ENCODE data around the gene FBXL19.

FBXL19 gene

GRCh38 chr16:30912794-30913412 is 10.5 kb upstream of the FBXL19 start:
- Mint-ChIP-seq H3K27me3 (ENCODE audit: low read depth) (no peaks in the 10 kb centered on the region), H3K36me3 (ENCODE audit: low read depth) (no peaks in the 10 kb centered on the region), H3K9me3 (no peaks in the 10 kb centered on the region), H3K27ac (no peak overlapping the region), H3K4me1 (no peaks in the 10 kb centered on the region), H3K4me3 (no peak overlapping the region)
- TF ChIP-seq CTCF (IDR thresholded peaks at IDR 0.05; ENCODE audit: unreplicated experiment in 3 of 3), result no peak

- H3K4me3 Mint-ChIP-seq, result no peak overlapping the region
- H3K36me3 Mint-ChIP-seq (ENCODE audit: low read depth), result no peaks in the 10 kb centered on the region
- H3K9me3 Mint-ChIP-seq, result no peaks in the 10 kb centered on the region
- no peak for TF ChIP-seq CTCF (IDR thresholded peaks at IDR 0.05; ENCODE audit: unreplicated experiment in 3 of 3)
- no peak overlapping the region for H3K27ac Mint-ChIP-seq
- no peaks in the 10 kb centered on the region for H3K27me3 Mint-ChIP-seq (ENCODE audit: low read depth)
- H3K4me1 Mint-ChIP-seq, result no peaks in the 10 kb centered on the region
These were observed 8.5 kb upstream of the FBXL19 start for GRCh38 chr16:30914830-30915229.

- Mint-ChIP-seq H3K36me3 (ENCODE audit: low read depth) (no peaks in the 10 kb centered on the region), H3K9me3 (no peaks in the 10 kb centered on the region), H3K27ac (no peak overlapping the region), H3K4me1 (no peaks in the 10 kb centered on the region), H3K27me3 (ENCODE audit: low read depth) (peaks cover 4% of the 10 kb centered on the region), H3K4me3 (no peak overlapping the region)
- no peak for TF ChIP-seq CTCF (IDR thresholded peaks at IDR 0.05; ENCODE audit: unreplicated experiment in 3 of 3)
These were observed 4.8 kb upstream of the FBXL19 start for GRCh38 chr16:30918614-30919013.

GRCh38 chr16:30920891-30921290 is 2.5 kb upstream of the FBXL19 start:
- Mint-ChIP-seq H3K27me3 (ENCODE audit: low read depth) (peaks cover 4% of the 10 kb centered on the region), H3K4me3 (peak overlapping the region; percentile 95 to 97 (median 97)), H3K9me3 (no peaks in the 10 kb centered on the region), H3K36me3 (ENCODE audit: low read depth) (no peaks in the 10 kb centered on the region), H3K27ac (peak overlapping the region; percentile 99 to 100 (median 100)), H3K4me1 (peaks cover 9% of the 10 kb centered on the region)
- no peak for TF ChIP-seq CTCF (IDR thresholded peaks at IDR 0.05; ENCODE audit: unreplicated experiment in 3 of 3)

GRCh38 chr16:30921459-30921747 is 2.0 kb upstream of the FBXL19 start:
- Mint-ChIP-seq H3K36me3 (ENCODE audit: low read depth) (peaks cover 4% of the 10 kb centered on the region), H3K4me1 (peaks cover 14% of the 10 kb centered on the region), H3K9me3 (no peaks in the 10 kb centered on the region), H3K4me3 (peak overlapping the region; percentile 95 to 97 (median 97)), H3K27me3 (ENCODE audit: low read depth) (peaks cover 4% of the 10 kb centered on the region), H3K27ac (peak overlapping the region; percentile 99 to 100 (median 100))
- TF ChIP-seq CTCF (IDR thresholded peaks at IDR 0.05; ENCODE audit: unreplicated experiment in 3 of 3), result peak in 1 of 3 experiments; percentile 95

- Mint-ChIP-seq H3K4me3 (peak overlapping the region; percentile 95 to 97 (median 97)), H3K9me3 (no peaks in the 10 kb centered on the region), H3K27me3 (ENCODE audit: low read depth) (peaks cover 4% of the 10 kb centered on the region), H3K36me3 (ENCODE audit: low read depth) (peaks cover 4% of the 10 kb centered on the region), H3K27ac (peak overlapping the region; percentile 99 to 100 (median 100)), H3K4me1 (peaks cover 19% of the 10 kb centered on the region)
- peak in 2 of 3 experiments; percentile 92 to 93 for TF ChIP-seq CTCF (IDR thresholded peaks at IDR 0.05; ENCODE audit: unreplicated experiment in 3 of 3)
These were observed 1.5 kb upstream of the FBXL19 start for GRCh38 chr16:30921748-30922419.
